ENCODE data around the gene SQSTM1. TPM values are rescaled to one million over a fixed set of nuclear protein-coding genes. Genes with fewer than 3 reads are reported as not detected.
A peak's percentile ranks its signal among the peaks of the same experiment; 100 is the strongest.

Gene SQSTM1
- total RNA-seq, 1 experiment from 2014 or later, result 653 TPM

- DNase-seq (ENCODE audit: low read depth, low spot score), result no peak
- in situ Hi-C loops (cut with HindIII; ENCODE audit: low pct_unique_long_range_greater_than_20kb, low sequenced_read_pairs), result no loop called here
Observed at GRCh38 chr5:179802207-179802883, 18.4 kb upstream of the SQSTM1 start.

GRCh38 chr5:179802950-179803562 is 17.6 kb upstream of the SQSTM1 start:
- in situ Hi-C loops (cut with HindIII; ENCODE audit: low pct_unique_long_range_greater_than_20kb, low sequenced_read_pairs), result no loop called here
- DNase-seq (ENCODE audit: low read depth, low spot score), result no peak

- in situ Hi-C loops (cut with HindIII; ENCODE audit: low pct_unique_long_range_greater_than_20kb, low sequenced_read_pairs), result no loop called here
- DNase-seq (ENCODE audit: low read depth, low spot score), result no peak
Observed at GRCh38 chr5:179803651-179804554, 16.8 kb upstream of the SQSTM1 start.

- in situ Hi-C loops (cut with HindIII; ENCODE audit: low pct_unique_long_range_greater_than_20kb, low sequenced_read_pairs), result no loop called here
- DNase-seq (ENCODE audit: low read depth, low spot score), result no peak
Observed at GRCh38 chr5:179804555-179804947, 16.2 kb upstream of the SQSTM1 start.

- no peak for DNase-seq (ENCODE audit: low read depth, low spot score)
- in situ Hi-C loops (cut with HindIII; ENCODE audit: low pct_unique_long_range_greater_than_20kb, low sequenced_read_pairs), result no loop called here
Observed at GRCh38 chr5:179805070-179805528, 15.6 kb upstream of the SQSTM1 start.

GRCh38 chr5:179805529-179806249 is 15.0 kb upstream of the SQSTM1 start:
- in situ Hi-C loops (cut with HindIII; ENCODE audit: low pct_unique_long_range_greater_than_20kb, low sequenced_read_pairs), result no loop called here
- DNase-seq (ENCODE audit: low read depth, low spot score), result no peak

- in situ Hi-C loops (cut with HindIII; ENCODE audit: low pct_unique_long_range_greater_than_20kb, low sequenced_read_pairs), result no loop called here
- DNase-seq (ENCODE audit: low read depth, low spot score), result peak; percentile 56
Observed at GRCh38 chr5:179806250-179807048, 14.3 kb upstream of the SQSTM1 start, which contains the start of gene MGAT4B. MGAT4B (minus strand) TSS chr5:179806866; CDS start chr5:179806583, 283 bp downstream.

GRCh38 chr5:179812135-179812825 is 8.4 kb upstream of the SQSTM1 start:
- DNase-seq (ENCODE audit: low read depth, low spot score), result no peak
- in situ Hi-C loops (cut with HindIII; ENCODE audit: low pct_unique_long_range_greater_than_20kb, low sequenced_read_pairs), result no loop called here

- no peak for DNase-seq (ENCODE audit: low read depth, low spot score)
- in situ Hi-C loops (cut with HindIII; ENCODE audit: low pct_unique_long_range_greater_than_20kb, low sequenced_read_pairs), result no loop called here
Observed at GRCh38 chr5:179812997-179813607, 7.6 kb upstream of the SQSTM1 start.

GRCh38 chr5:179814090-179814489 is 6.6 kb upstream of the SQSTM1 start:
- in situ Hi-C loops (cut with HindIII; ENCODE audit: low pct_unique_long_range_greater_than_20kb, low sequenced_read_pairs), result no loop called here

GRCh38 chr5:179815491-179816249 is 5.0 kb upstream of the SQSTM1 start:
- no peak for DNase-seq (ENCODE audit: low read depth, low spot score)
- in situ Hi-C loops (cut with HindIII; ENCODE audit: low pct_unique_long_range_greater_than_20kb, low sequenced_read_pairs), result no loop called here

More at GRCh38 chr5:179814090-179814489, 6.6 kb upstream of the SQSTM1 start:
- DNase-seq (ENCODE audit: low read depth, low spot score), result no peak

- DNase-seq (ENCODE audit: low read depth, low spot score), result no peak
Observed at GRCh38 chr5:179816401-179816795, 4.3 kb upstream of the SQSTM1 start.

GRCh38 chr5:179816796-179817469 is 3.8 kb upstream of the SQSTM1 start:
- no peak for DNase-seq (ENCODE audit: low read depth, low spot score)
- in situ Hi-C loops (cut with HindIII; ENCODE audit: low pct_unique_long_range_greater_than_20kb, low sequenced_read_pairs), result no loop called here

More at GRCh38 chr5:179816401-179816795, 4.3 kb upstream of the SQSTM1 start:
- in situ Hi-C loops (cut with HindIII; ENCODE audit: low pct_unique_long_range_greater_than_20kb, low sequenced_read_pairs), result no loop called here

- in situ Hi-C loops (cut with HindIII; ENCODE audit: low pct_unique_long_range_greater_than_20kb, low sequenced_read_pairs), result no loop called here
Observed at GRCh38 chr5:179817470-179817840, 3.2 kb upstream of the SQSTM1 start.

More at GRCh38 chr5:179817470-179817840, 3.2 kb upstream of the SQSTM1 start:
- DNase-seq (ENCODE audit: low read depth, low spot score), result no peak

Measured in SK-MEL-5 (cell line).